IPS-11a (cell line): ENCODE data around the gene NELFA.

ENCODE experiments used
- H3K4me3 ChIP-seq: one replicate; pipeline ENCODE4 v1.5.1; 2013; ENCODE audit warnings: low read depth, low read length, control low read depth

The NELFA gene

DNA sequence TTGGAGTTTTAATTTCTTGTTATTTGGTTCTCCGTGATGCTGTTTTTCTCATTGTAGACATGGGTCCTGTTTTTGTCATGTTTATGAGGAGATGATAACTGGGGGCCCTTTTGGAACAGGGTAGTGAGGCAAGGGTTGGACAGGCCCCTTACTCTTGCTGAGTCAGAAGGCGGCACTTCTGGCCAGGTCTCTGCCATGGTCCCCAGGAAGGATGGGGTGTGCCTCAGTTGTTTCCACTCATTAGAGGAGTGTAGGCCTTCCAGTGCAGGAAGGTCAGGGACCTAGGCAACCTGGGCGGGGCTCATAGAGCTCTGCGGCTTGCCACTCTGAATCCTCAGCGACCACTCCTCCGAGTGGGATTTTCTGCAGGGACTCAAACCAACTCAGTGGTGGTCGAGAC lies 68.2 kb downstream of the NELFA start:
- H3K4me3 ChIP-seq: no peak overlapping the region

DNA sequence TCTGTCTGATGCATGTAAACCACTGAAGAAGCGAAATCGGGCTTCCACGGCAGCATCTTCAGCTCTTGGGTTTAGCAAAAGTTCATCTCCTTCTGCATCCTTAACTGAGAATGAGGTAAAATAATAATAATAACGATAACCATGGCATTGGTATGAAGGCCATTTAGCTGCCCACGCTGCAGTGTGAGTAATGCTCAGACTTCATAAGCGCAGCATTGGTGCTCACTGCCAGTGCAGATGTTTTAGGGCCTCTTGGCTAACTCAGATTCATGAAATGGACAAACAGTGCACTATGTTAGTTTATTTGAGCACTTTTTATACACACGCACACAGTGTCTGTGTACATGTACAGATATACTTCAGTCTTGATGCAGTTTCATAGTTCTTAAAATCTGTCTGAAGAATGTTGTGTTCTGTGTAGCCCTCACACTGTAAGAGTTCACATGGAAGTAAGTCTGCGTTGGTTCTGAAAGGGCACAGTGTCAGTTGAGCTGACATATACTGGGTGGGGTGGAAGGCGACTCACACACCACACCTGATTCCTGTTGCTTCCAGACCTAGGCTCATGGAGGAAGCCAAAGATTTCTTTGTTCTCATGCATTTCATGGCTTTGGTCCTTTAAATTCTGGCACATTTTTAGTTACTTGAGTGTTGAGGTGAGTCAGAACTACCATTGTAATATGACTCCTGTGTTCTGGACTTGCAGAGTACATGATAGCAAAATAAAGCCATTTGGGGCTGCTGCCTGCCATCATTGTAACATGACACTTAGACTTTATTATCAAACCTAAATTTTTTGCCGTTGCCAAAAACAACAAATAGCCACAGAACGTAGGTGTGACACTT lies 68.9 kb downstream of the NELFA start:
- no peak overlapping the region for H3K4me3 ChIP-seq

- no peak overlapping the region for H3K4me3 ChIP-seq
Observed at GRCh38 chr4:1938027-1938426, 70.7 kb downstream of the NELFA start.

DNA sequence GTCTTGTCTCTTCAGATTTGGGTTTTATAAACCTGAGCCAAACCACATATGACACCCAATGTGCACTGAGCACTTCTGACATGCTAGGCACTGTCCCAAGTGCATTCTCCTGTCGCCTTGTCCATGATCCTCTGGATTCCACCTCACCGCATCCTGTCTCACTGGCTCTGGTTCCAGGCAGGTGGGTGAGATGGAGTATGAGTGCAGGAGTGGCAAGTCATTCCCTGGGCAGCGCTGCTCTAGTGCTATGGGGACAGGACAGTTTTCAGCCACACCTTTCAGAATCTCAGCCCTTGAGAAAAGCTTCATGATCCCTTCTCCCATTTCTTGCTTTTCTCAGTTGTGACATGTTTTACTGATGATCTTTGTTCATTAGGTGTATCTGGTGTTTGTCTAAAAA lies 71.2 kb downstream of the NELFA start:
- no peak overlapping the region for H3K4me3 ChIP-seq

- H3K4me3 ChIP-seq: no peak overlapping the region
Observed at GRCh38 chr4:1933700-1934099, 75.1 kb downstream of the NELFA start.

DNA sequence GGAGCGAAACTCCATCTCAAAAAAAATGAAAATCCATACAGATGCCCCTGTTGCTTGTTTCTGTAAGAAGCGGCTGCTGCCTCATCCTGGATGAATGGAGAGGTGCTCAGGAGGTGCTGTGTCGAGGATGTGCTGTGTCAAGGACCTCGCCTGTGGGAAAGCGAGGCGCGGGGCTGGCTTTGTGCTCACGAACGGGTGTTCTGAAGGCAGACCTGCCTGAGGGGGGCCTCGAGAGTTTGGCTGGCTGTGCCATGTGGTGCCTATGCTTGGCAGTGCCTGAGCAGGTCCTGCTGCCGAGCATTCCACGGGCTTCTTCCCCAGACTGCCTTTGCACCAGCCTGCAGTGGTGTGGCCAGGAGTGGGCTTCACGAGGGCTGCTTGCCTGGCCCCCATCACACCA lies 76.0 kb downstream of the NELFA start:
- no peak overlapping the region for H3K4me3 ChIP-seq
